H9 (cell line): ENCODE data around the gene MGAT4A. TPM values are rescaled to one million over a fixed set of nuclear protein-coding genes. Genes with fewer than 3 reads are reported as not detected.

ENCODE experiments used
- DNase-seq: peaks from one replicate; pipeline ENCODE4 v3.0.0-alpha.2; 2017
- H2AFZ ChIP-seq: one replicate; pipeline ENCODE4 v1.6.1; 2013; ENCODE audit warnings: mild to moderate bottlenecking, low read length, control low read depth, moderate library complexity
- H2AK5ac ChIP-seq: 2 replicates; pipeline ENCODE4 v1.6.1; 2013; ENCODE audit warnings: low read length, control low read depth, mixed read lengths; ENCODE audit not compliant: insufficient read length
- H2BK120ac ChIP-seq: one replicate; pipeline ENCODE4 v1.6.1; 2013; ENCODE audit warnings: low read depth, mild to moderate bottlenecking, low read length, control low read depth, inconsistent platforms; ENCODE audit not compliant: poor library complexity, severe bottlenecking
- H2BK12ac ChIP-seq: 2 replicates; pipeline ENCODE4 v1.6.1; 2013; ENCODE audit warnings: low read length, control low read depth, mixed read lengths, low read depth; ENCODE audit not compliant: insufficient read length
- H2BK15ac ChIP-seq: 2 replicates; pipeline ENCODE4 v1.6.1; 2013; ENCODE audit warnings: low read depth, low read length, control low read depth
- H2BK20ac ChIP-seq: one replicate; pipeline ENCODE4 v1.6.1; 2013; ENCODE audit warnings: low read depth, mild to moderate bottlenecking, low read length, control low read depth, inconsistent platforms; ENCODE audit not compliant: poor library complexity, severe bottlenecking
- H2BK5ac ChIP-seq: 2 replicates; pipeline ENCODE4 v1.6.1; 2013; ENCODE audit warnings: low read length, control low read depth, mixed read lengths; ENCODE audit not compliant: insufficient read length
- H3K14ac ChIP-seq: 2 replicates; pipeline ENCODE4 v1.6.1; 2013; ENCODE audit warnings: low read length, control low read depth; ENCODE audit not compliant: insufficient read depth
- H3K18ac ChIP-seq: 2 replicates; pipeline ENCODE4 v1.6.1; 2013; ENCODE audit warnings: low read depth, mild to moderate bottlenecking, mixed read lengths, low read length, control low read depth; ENCODE audit not compliant: insufficient read length
- H3K23ac ChIP-seq: 2 replicates; pipeline ENCODE4 v1.6.1; 2013; ENCODE audit warnings: low read length, control low read depth, mixed read lengths, low read depth; ENCODE audit not compliant: insufficient read length
- H3K23me2 ChIP-seq: 2 replicates; pipeline ENCODE4 v1.6.1; 2013; ENCODE audit warnings: low read depth, mild to moderate bottlenecking, mixed read lengths, low read length, control low read depth; ENCODE audit not compliant: insufficient read length, poor library complexity, severe bottlenecking
- H3K27ac ChIP-seq: 2 replicates; pipeline ENCODE4 v1.5.1; 2013; ENCODE audit warnings: low read length, control low read depth, mixed read lengths, low read depth; ENCODE audit not compliant: insufficient read length
- H3K27me3 ChIP-seq: 2 replicates; pipeline ENCODE4 v1.6.1; 2013; ENCODE audit warnings: low read length, control low read depth, inconsistent platforms; ENCODE audit not compliant: insufficient read depth
- H3K4ac ChIP-seq: 2 replicates; pipeline ENCODE4 v1.6.1; 2013; ENCODE audit warnings: low read depth, mild to moderate bottlenecking, control low read depth, inconsistent platforms, low read length, moderate library complexity
- H3K4me1 ChIP-seq: 2 replicates; pipeline ENCODE4 v1.6.1; 2013; ENCODE audit warnings: low read length, control low read depth, inconsistent platforms; ENCODE audit not compliant: insufficient read depth
- H3K4me2 ChIP-seq: 2 replicates; pipeline ENCODE4 v1.6.1; 2013; ENCODE audit warnings: low read length, control low read depth, mixed read lengths; ENCODE audit not compliant: insufficient read length, insufficient read depth
- H3K56ac ChIP-seq: 2 replicates; pipeline ENCODE4 v1.6.1; 2013; ENCODE audit warnings: low read depth, mild to moderate bottlenecking, mixed read lengths, low read length, control low read depth; ENCODE audit not compliant: insufficient read length
- H3K79me1 ChIP-seq: 2 replicates; pipeline ENCODE4 v1.6.1; 2013; ENCODE audit warnings: low read depth, mild to moderate bottlenecking, moderate library complexity, low read length, control low read depth, inconsistent platforms; ENCODE audit not compliant: insufficient read depth, poor library complexity, severe bottlenecking
- H3K79me2 ChIP-seq: 2 replicates; pipeline ENCODE4 v1.6.1; 2013; ENCODE audit warnings: low read length, control low read depth, inconsistent platforms; ENCODE audit not compliant: insufficient read depth
- H3K9ac ChIP-seq: 2 replicates; pipeline ENCODE4 v1.6.1; 2013; ENCODE audit warnings: low read length, control low read depth, mixed read lengths; ENCODE audit not compliant: insufficient read length; ENCODE audit errors: extremely low read depth
- H3K9me3 ChIP-seq: one replicate; pipeline ENCODE4 v1.6.1; 2013; ENCODE audit warnings: low read depth, low read length, inconsistent platforms; ENCODE audit not compliant: control insufficient read depth
- H3T11ph ChIP-seq: one replicate; pipeline ENCODE4 v1.6.1; 2013; ENCODE audit warnings: mild to moderate bottlenecking, low read length, control low read depth, inconsistent platforms
- H4K20me1 ChIP-seq: one replicate; pipeline ENCODE4 v1.6.1; 2013; ENCODE audit not compliant: control insufficient read depth, insufficient read length, insufficient read depth
- H4K5ac ChIP-seq: 2 replicates; pipeline ENCODE4 v1.6.1; 2013; ENCODE audit warnings: low read depth, mild to moderate bottlenecking, mixed read lengths, low read length, control low read depth; ENCODE audit not compliant: insufficient read length
- H4K8ac ChIP-seq: replicated peaks from 2 replicates; pipeline ENCODE4 v1.6.1; 2013; ENCODE audit warnings: low read length, control low read depth, mixed read lengths, low read depth; ENCODE audit not compliant: insufficient read length
- H4K91ac ChIP-seq: 2 replicates; pipeline ENCODE4 v1.6.1; 2013; ENCODE audit warnings: low read depth, mild to moderate bottlenecking, moderate library complexity, mixed read lengths, low read length, control low read depth; ENCODE audit not compliant: insufficient read length
- H3K27ac Mint-ChIP-seq, 3 experiments: 2 replicates in 2 of 3; 3 replicates in 1 of 3; pipeline ENCODE4 v1.8.0; 2020 to 2021; ENCODE audit warnings: mixed read lengths in 3 of 3, mild to moderate bottlenecking in 1 of 3, moderate library complexity in 1 of 3
- H3K27me3 Mint-ChIP-seq: 2 replicates; pipeline ENCODE4 v1.8.0; 2021; ENCODE audit warnings: low read depth, mild to moderate bottlenecking, moderate library complexity, mixed read lengths
- H3K36me3 Mint-ChIP-seq, 3 experiments: 2 replicates in 2 of 3; 3 replicates in 1 of 3; pipeline ENCODE4 v1.8.0; 2020 to 2021; ENCODE audit warnings: low read depth in 3 of 3, mixed read lengths in 3 of 3; ENCODE audit not compliant: insufficient read depth in 1 of 3
- H3K4me1 Mint-ChIP-seq, 2 experiments: 2 replicates each; pipeline ENCODE4 v1.8.0; 2020; ENCODE audit warnings: mixed read lengths in 2 of 2
- H3K4me3 Mint-ChIP-seq, 2 experiments: 2 replicates in 1 of 2; 3 replicates in 1 of 2; pipeline ENCODE4 v1.8.0; 2020 to 2021; ENCODE audit warnings: mild to moderate bottlenecking in 2 of 2, mixed read lengths in 2 of 2, moderate library complexity in 1 of 2
- H3K9me3 Mint-ChIP-seq, 2 experiments: 2 replicates in 1 of 2; 3 replicates in 1 of 2; pipeline ENCODE4 v1.8.0; 2020; ENCODE audit warnings: mild to moderate bottlenecking in 2 of 2, mixed read lengths in 2 of 2, moderate library complexity in 1 of 2
- CTCF ChIP-seq: fragments of 200-600 bp; sonication (generic); conservative IDR thresholded peaks from 3 replicates; pipeline ENCODE4 v1.8.0; 2021; ENCODE audit warnings: antibody characterized with exemption, mild to moderate bottlenecking
- WGBS: extraction: QIAGEN DNeasy Blood & Tissue Kit; methylation state at CpG from one replicate; pipeline ENCODE4 v1.1.7; 2013; ENCODE audit warnings: missing lambda C conversion rate, low lambda C conversion rate, mixed read lengths; ENCODE audit not compliant: insufficient read length; ENCODE audit errors: extremely low coverage; 5-methylcytosine and 5-hydroxymethylcytosine counted together
- total RNA-seq: library from RNA; stranded (reverse); gene quantifications from 2 replicates; pipeline ENCODE4 v1.2.1, GENCODE V29; 2021

The MGAT4A gene
- total RNA-seq, 1 experiment from 2014 or later = 3.5 TPM

- Mint-ChIP-seq H3K27ac (no peak overlapping the region), H3K36me3 (peaks cover 2 to 33% (median 30%) of the 10 kb centered on the region in 3 experiments; a peak in 5 of 7 replicates), H3K4me3 (no peak overlapping the region), H3K27me3 (no peaks in the 10 kb centered on the region), H3K9me3 (no peaks in the 10 kb centered on the region), H3K4me1 (peaks cover 18 to 20% of the 10 kb centered on the region in 2 experiments)
- Histone ChIP-seq H3T11ph (no peak overlapping the region), H4K5ac (no peak overlapping the region), H4K91ac (no peak overlapping the region), H2BK15ac (no peak overlapping the region), H3K27ac (no peak overlapping the region), H3K23ac (no peak overlapping the region), H3K4ac (no peak overlapping the region), H2BK20ac (no peak overlapping the region), H3K23me2 (peaks cover 14% of the 10 kb centered on the region), H2BK5ac (no peak overlapping the region), H3K27me3 (no peaks in the 10 kb centered on the region), H3K14ac (no peak overlapping the region), H3K79me2 (peaks cover 15% of the 10 kb centered on the region; the same call in 1 of the 2 replicates), H3K4me2 (no peak overlapping the region), H3K9ac (no peak overlapping the region), H2AFZ (no peak overlapping the region), H3K18ac (no peak overlapping the region), H2BK120ac (no peak overlapping the region), H3K56ac (no peak overlapping the region), H3K79me1 (peaks cover 7% of the 10 kb centered on the region), H4K8ac (no peak overlapping the region), H3K4me1 (no peaks in the 10 kb centered on the region; the same call in 1 of the 2 replicates), H2AK5ac (no peak overlapping the region), H4K20me1 (peaks cover 4% of the 10 kb centered on the region), H3K9me3 (no peaks in the 10 kb centered on the region), H2BK12ac (no peak overlapping the region)
- whole genome bisulfite sequencing = no CpG with 5 or more reads among the region's 3 CpGs
- no peak for DNase-seq
- TF ChIP-seq CTCF = no peak
Observed at GRCh38 chr2:98605076-98605475, 125.9 kb downstream of the MGAT4A start.
